Type B pancreatic cell (in vitro differentiated cells): Measurements from ENCODE around the gene PIANP. TPM values are rescaled to one million over a fixed set of nuclear protein-coding genes. Genes with fewer than 3 reads are reported as not detected.
A peak's percentile ranks its signal among the peaks of the same experiment; 100 is the strongest.
"Not testable (repeated sequence)": the region's sequence is repeated elsewhere in the genome, so short reads cannot be mapped to it uniquely, and the experiment has no call there.

Experiments used
- DNase-seq: peaks from one replicate; pipeline ENCODE4 v3.0.0; 2021; ENCODE audit warnings: mixed read lengths; ENCODE audit not compliant: unreplicated experiment; ENCODE audit errors: extremely low spot score
- H3K27ac Mint-ChIP-seq: 2 replicates; pipeline ENCODE4 v1.8.0; 2021; ENCODE audit warnings: mild to moderate bottlenecking, mixed read lengths
- H3K27me3 Mint-ChIP-seq: 2 replicates; pipeline ENCODE4 v1.8.0; 2021; ENCODE audit warnings: mixed read lengths
- H3K36me3 Mint-ChIP-seq: 2 replicates; pipeline ENCODE4 v1.8.0; 2021; ENCODE audit warnings: mixed read lengths
- H3K4me1 Mint-ChIP-seq: one replicate; pipeline ENCODE4 v1.8.0; 2021; ENCODE audit warnings: mixed read lengths; ENCODE audit not compliant: unreplicated experiment
- H3K4me3 Mint-ChIP-seq: 2 replicates; pipeline ENCODE4 v1.8.0; 2021; ENCODE audit warnings: mild to moderate bottlenecking, mixed read lengths
- H3K9me3 Mint-ChIP-seq: 2 replicates; pipeline ENCODE4 v1.8.0; 2021; ENCODE audit warnings: mixed read lengths
- long read RNA-seq: library from polyadenylated mRNA; unstranded; transcript quantifications from one replicate; pipeline ENCODE4 v2.0.0, GENCODE V29; 2020
- total RNA-seq: library from RNA; stranded (reverse); gene quantifications from 2 replicates; pipeline ENCODE4 v1.2.1, GENCODE V29; 2021; ENCODE audit warnings: low replicate concordance
- TF ChIP-seq, protein P1 (sequence below): fragments of 200-600 bp; sonication (generic); conservative IDR thresholded peaks from 2 replicates; pipeline ENCODE4 v1.5.0; 2021; ENCODE audit warnings: antibody characterized with exemption, mild to moderate bottlenecking

Gene PIANP, protein sequence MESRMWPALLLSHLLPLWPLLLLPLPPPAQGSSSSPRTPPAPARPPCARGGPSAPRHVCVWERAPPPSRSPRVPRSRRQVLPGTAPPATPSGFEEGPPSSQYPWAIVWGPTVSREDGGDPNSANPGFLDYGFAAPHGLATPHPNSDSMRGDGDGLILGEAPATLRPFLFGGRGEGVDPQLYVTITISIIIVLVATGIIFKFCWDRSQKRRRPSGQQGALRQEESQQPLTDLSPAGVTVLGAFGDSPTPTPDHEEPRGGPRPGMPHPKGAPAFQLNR
- 0.95 and 3.9 TPM in 2 replicates for total RNA-seq
- long read RNA-seq = 0 reads

- Mint-ChIP-seq H3K36me3 (peaks cover 14% of the 10 kb centered on the region), H3K27ac (peak within 1 kb of the TSS; percentile 54), H3K4me3 (peak within 1 kb of the TSS; percentile 84), H3K9me3 (no peaks in the 10 kb centered on the region), H3K4me1 (peaks cover 6% of the 10 kb centered on the region), H3K27me3 (peaks cover 88% of the 10 kb centered on the region)
- DNase-seq = peak; percentile 79
- TF ChIP-seq, protein P1, sequence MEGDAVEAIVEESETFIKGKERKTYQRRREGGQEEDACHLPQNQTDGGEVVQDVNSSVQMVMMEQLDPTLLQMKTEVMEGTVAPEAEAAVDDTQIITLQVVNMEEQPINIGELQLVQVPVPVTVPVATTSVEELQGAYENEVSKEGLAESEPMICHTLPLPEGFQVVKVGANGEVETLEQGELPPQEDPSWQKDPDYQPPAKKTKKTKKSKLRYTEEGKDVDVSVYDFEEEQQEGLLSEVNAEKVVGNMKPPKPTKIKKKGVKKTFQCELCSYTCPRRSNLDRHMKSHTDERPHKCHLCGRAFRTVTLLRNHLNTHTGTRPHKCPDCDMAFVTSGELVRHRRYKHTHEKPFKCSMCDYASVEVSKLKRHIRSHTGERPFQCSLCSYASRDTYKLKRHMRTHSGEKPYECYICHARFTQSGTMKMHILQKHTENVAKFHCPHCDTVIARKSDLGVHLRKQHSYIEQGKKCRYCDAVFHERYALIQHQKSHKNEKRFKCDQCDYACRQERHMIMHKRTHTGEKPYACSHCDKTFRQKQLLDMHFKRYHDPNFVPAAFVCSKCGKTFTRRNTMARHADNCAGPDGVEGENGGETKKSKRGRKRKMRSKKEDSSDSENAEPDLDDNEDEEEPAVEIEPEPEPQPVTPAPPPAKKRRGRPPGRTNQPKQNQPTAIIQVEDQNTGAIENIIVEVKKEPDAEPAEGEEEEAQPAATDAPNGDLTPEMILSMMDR = no peak
These were observed at the start of gene PIANP for GRCh38 chr12:6700646-6701051. TSS of gene PIANP (minus strand) at chr12:6700815. CDS start at chr12:6698061, 2,754 bp downstream.

DNA sequence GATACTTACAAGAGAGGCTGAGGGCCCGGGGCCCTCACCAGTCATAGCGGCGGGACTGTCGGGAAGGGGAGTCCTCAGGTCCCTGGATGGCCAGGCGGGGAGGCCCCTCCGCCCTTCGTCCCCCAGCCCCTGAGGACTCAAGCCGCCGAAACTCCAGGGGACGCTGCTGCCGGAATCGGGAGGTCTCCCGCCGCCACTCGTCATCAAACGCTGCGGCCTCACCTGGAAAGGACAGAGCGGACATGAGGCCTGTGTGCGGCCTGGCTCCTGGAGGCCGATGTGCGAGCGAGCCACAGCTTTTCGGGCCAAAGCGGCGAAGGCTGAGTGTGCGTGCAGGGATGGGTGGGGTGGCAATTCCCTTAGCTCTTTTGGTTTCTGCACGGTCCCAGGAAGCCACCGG lies 48.1 kb upstream of the PIANP start:
- Mint-ChIP-seq H3K4me3 (no peak overlapping the region), H3K36me3 (peaks cover 40% of the 10 kb centered on the region), H3K4me1 (peaks cover 15% of the 10 kb centered on the region), H3K27ac (peak overlapping the region; percentile 2), H3K27me3 (no peaks in the 10 kb centered on the region), H3K9me3 (no peaks in the 10 kb centered on the region)
- TF ChIP-seq, protein P1 = no peak
- DNase-seq = no peak

GRCh38 chr12:6747216-6747615 lies 46.6 kb upstream of the PIANP start:
- Mint-ChIP-seq H3K4me1 (peaks cover 10% of the 10 kb centered on the region), H3K27ac (peak overlapping the region; percentile 7), H3K4me3 (no peak overlapping the region), H3K36me3 (peaks cover 40% of the 10 kb centered on the region), H3K9me3 (no peaks in the 10 kb centered on the region), H3K27me3 (no peaks in the 10 kb centered on the region)
- no peak for DNase-seq
- TF ChIP-seq, protein P1 = no peak

GRCh38 chr12:6745741-6746525 lies 45.3 kb upstream of the PIANP start:
- Mint-ChIP-seq H3K9me3 (no peaks in the 10 kb centered on the region), H3K27ac (peak overlapping the region; percentile 54), H3K4me3 (no peak overlapping the region), H3K4me1 (peaks cover 6% of the 10 kb centered on the region), H3K27me3 (no peaks in the 10 kb centered on the region), H3K36me3 (peaks cover 35% of the 10 kb centered on the region)
- no peak for DNase-seq
- TF ChIP-seq, protein P1 = no peak

- not testable (repeated sequence) for DNase-seq, H3K27ac Mint-ChIP-seq, H3K4me3 Mint-ChIP-seq, H3K4me1 Mint-ChIP-seq, H3K27me3 Mint-ChIP-seq, H3K9me3 Mint-ChIP-seq
- H3K36me3 Mint-ChIP-seq = peaks cover 24% of the 10 kb centered on the region
These were observed 42.7 kb upstream of the PIANP start for GRCh38 chr12:6743300-6743699.

GRCh38 chr12:6742834-6743233 lies 42.2 kb upstream of the PIANP start:
- Mint-ChIP-seq H3K36me3 (peaks cover 19% of the 10 kb centered on the region), H3K27ac (no peak overlapping the region), H3K9me3 (no peaks in the 10 kb centered on the region), H3K4me3 (no peak overlapping the region), H3K4me1 (peaks cover 6% of the 10 kb centered on the region), H3K27me3 (no peaks in the 10 kb centered on the region)
- no peak for DNase-seq
- TF ChIP-seq, protein P1 = no peak

- H3K27ac Mint-ChIP-seq, H3K4me1 Mint-ChIP-seq, H3K27me3 Mint-ChIP-seq, H3K9me3 Mint-ChIP-seq, H3K4me3 Mint-ChIP-seq, DNase-seq: not testable (repeated sequence)
- peaks cover 12% of the 10 kb centered on the region for H3K36me3 Mint-ChIP-seq
These were observed 41.5 kb upstream of the PIANP start for GRCh38 chr12:6742080-6742479.
